ENCODE measurements around the gene NDUFS5. TPM values are rescaled to one million over a fixed set of nuclear protein-coding genes. Genes with fewer than 3 reads are reported as not detected.
A peak's percentile ranks its signal among the peaks of the same experiment; 100 is the strongest.
"Not testable (repeated sequence)": the region's sequence is repeated elsewhere in the genome, so short reads cannot be mapped to it uniquely, and the experiment has no call there.

NDUFS5 gene
- total RNA-seq, 1 experiment from 2014 or later: 701 TPM

DNA sequence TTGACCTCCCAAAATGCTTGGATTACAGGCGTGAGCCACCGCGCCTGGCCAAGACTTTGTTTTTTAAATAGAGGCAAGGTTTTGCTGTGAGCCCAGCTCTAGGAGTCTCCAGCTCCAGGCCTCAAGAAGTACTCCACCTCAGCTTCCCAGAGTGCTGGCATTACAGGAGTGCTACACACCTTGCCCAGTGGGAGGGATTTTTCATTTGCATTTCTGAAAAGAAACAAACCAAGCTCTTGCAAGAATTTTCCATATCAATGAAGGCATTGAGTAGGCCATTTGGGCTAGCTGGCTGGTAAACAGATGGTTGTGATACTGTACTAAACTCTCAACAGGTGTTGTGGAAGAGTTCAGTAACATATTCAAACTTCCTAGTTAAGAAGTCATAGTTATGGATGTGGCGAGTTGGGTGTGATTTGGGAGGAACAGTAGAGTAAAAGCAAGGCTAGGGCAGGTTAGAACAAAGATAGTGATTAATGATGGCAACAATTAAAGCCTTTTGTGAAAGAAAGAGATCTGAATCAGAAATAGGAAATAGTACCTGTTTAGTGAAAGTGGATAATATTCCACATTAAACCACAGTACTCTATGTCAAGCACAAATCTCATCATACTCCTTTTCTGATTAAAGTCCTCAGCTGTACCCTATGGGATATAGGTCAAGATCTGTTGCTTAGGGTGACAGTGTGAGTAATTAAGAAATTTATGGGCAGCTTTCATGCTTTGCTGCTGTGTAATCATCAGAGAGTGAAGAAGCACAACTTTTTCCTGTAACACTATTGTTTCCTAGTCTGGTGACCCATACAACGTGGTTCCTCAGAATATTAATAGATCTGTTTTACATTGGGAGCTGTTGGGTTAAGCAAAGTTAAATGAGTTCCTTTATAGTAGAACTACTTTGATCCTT is 24.4 kb upstream of the NDUFS5 start:
- H3K4me3 ChIP-seq: no peak overlapping the region
- no peaks in the 10 kb centered on the region for H3K27me3 ChIP-seq
- 0 out of 2 replicates have a peak, but pooled peaks cover 2% of the 10 kb centered on the region for H3K4me1 ChIP-seq
- H3K36me3 ChIP-seq: peaks cover 91% of the 10 kb centered on the region
- H3K9me3 ChIP-seq (replicated peaks): no peaks in the 10 kb centered on the region
- DNase-seq: no peak
- no peak overlapping the region for H3K27ac ChIP-seq

DNA sequence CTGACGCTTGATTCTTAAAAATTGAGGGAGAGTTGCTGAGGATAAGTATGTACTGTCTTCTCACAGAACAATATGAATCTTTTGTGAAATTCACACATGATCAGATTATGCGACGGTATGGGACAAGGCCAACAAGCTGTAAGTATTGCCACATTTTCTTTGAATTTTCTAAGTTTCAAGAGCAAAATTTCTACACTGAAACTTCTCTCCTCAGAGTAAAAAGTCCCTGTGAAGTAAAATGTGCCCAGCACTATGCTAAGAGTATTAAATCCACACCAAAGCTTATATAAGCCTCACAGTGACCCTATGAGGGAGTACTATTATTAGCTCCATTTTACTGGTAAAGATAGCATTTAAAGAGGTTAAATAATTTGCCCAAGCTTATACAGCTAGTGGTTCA is 22.9 kb upstream of the NDUFS5 start:
- no peaks in the 10 kb centered on the region for H3K9me3 ChIP-seq (replicated peaks)
- H3K27ac ChIP-seq: no peak overlapping the region
- H3K4me1 ChIP-seq: no peaks in the 10 kb centered on the region
- no peaks in the 10 kb centered on the region for H3K27me3 ChIP-seq
- H3K4me3 ChIP-seq: no peak overlapping the region
- DNase-seq: no peak
- H3K36me3 ChIP-seq: peaks cover 94% of the 10 kb centered on the region

DNA sequence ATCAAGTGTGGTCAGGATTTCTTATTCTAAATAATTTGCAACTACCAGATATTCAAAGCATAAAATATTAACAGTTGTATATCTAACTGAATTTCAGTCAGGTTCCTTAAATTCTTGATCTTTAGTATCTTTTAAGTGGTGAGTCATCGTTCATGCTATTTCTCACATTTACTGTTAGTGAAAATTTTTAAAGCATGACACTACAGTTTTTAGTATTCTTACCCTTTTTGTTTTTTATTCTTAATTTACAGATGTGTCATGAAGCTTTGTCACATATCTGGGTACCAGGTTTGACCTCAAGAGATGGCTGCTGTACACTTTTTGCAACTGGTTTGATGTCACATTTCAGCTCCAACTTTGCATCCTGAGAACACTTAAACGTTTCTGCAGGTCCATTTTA is 22.4 kb upstream of the NDUFS5 start:
- H3K4me3 ChIP-seq: no peak overlapping the region

DNA sequence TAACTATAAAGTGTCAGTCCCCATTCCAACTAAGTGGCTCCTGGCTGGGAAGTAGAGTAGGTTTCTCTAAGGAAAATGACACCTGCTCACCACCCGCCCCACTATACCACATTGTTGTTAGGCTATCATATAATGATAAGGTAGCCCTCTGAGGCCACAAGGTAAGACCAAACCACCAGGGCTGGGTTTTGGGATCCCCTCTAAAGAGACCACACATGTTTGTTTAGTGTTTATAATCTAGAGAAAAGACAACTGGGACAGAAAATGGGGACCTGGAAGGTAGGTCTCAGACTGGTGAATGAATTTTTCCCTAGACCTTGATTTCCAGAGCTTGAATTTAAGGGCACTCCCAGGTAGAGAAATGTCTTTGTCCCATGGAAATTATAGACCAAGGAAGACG is 19.9 kb upstream of the NDUFS5 start:
- H3K27me3 ChIP-seq: no peaks in the 10 kb centered on the region
- H3K36me3 ChIP-seq: peaks cover 80% of the 10 kb centered on the region
- H3K27ac ChIP-seq: no peak overlapping the region
- H3K9me3 ChIP-seq (replicated peaks): no peaks in the 10 kb centered on the region
- no peak overlapping the region for H3K4me3 ChIP-seq
- H3K4me1 ChIP-seq: no peaks in the 10 kb centered on the region
- no peak for DNase-seq

More for the DNA sequence above, 22.4 kb upstream of the NDUFS5 start:
- DNase-seq: no peak
- Histone ChIP-seq H3K4me1 (no peaks in the 10 kb centered on the region), H3K27ac (no peak overlapping the region), H3K27me3 (no peaks in the 10 kb centered on the region), H3K36me3 (peaks cover 94% of the 10 kb centered on the region), H3K9me3 (replicated peaks) (no peaks in the 10 kb centered on the region)

DNA sequence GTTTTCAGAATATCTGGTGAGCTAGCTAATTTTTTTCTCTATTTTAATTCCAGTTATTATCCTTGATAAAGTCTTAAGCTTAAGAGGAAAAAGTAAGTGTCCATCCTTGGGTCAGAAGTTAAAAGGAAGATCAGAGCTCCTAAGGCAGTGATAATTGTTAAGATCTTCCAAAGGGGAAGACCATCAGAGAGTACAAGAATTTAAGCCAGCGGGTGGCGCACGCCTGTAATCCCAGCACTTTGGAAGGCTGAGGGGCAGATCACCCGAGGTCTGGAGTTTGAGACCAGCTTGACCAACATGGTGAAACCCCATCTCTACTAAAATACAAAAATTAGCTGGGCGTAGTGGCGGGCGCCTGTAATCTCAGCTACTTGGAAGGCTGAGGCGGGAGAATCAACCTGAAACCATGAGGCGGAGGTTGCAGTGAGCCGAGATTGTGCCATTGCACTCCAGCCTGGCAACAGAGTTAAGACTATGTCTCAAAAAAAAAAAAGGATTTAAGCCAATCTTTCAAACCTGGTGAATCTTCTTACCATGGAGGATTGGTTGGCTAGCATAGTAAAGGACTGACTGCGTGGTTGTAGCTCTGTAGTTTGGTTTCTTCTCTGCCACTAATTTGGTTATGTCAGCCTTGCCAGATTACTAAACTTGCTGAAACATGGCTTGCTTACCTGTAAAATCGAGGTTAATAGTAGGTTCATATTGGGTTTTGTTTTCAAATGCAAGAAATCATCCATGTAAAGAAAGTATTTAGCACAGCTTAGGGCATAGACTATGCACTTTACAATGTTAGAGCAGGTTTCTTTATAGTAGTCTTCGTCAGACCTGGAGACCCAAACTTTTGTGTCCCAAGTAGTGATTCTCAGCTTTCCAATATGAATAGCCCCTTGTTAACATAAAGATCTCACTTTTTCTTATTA is 19.2 kb upstream of the NDUFS5 start:
- H3K4me3 ChIP-seq: no peak overlapping the region
- H3K9me3 ChIP-seq (replicated peaks): no peaks in the 10 kb centered on the region
- no peak for DNase-seq
- no peaks in the 10 kb centered on the region for H3K4me1 ChIP-seq
- H3K27ac ChIP-seq: no peak overlapping the region
- peaks cover 74% of the 10 kb centered on the region for H3K36me3 ChIP-seq
- no peaks in the 10 kb centered on the region for H3K27me3 ChIP-seq

DNA sequence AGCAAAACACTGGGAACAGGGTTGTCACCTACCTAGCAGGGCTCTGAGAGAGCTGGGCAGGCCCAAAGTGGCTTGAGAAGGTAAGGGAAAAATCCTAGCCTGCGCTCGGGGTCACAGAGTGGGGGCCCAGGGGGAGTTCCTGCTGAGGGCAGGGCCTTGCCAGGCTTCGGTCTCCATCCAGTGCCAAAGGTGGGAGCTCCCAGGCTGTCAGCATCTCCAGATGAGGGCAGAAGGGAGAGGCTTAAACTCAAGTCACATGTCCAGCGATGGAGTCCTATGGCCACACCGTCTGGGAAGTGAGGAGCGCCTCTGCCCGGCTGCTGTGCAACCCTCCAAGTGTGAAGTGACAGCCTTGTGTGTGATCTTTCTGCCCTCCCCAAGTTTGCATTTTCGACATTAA is 11.2 kb upstream of the NDUFS5 start:
- not testable (repeated sequence) for H3K4me3 ChIP-seq; DNase-seq; H3K9me3 ChIP-seq (replicated peaks); H3K27me3 ChIP-seq; H3K27ac ChIP-seq; H3K36me3 ChIP-seq; H3K4me1 ChIP-seq

DNA sequence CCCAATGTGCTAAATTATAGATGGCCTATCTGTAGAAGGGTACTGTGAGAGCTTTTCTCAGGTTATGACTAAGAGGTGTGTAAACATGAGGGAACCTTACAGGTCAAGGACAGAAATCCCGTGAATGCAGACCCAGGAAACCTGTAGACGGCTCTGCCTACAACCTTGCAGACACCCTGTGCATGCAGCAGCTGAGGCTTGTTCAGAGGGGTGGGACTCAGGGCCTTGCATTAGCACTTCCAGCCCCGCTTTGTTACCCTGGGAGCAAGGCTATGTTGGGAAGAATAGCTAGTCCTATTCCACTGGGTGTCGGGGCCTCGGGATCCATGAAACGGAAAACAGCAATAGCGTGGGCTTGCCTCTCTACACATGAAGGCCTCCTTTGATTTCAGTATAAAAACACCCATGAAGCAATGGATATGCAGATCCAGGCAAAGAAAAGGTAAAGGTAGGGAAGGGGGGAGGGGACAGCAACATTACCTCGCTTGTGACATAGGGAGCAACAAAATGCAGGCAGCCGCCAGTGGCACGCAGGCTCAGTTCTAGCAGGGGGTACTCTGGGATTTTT is 9.5 kb upstream of the NDUFS5 start:
- no peaks in the 10 kb centered on the region for H3K27me3 ChIP-seq
- no peak overlapping the region for H3K27ac ChIP-seq
- H3K9me3 ChIP-seq (replicated peaks): no peaks in the 10 kb centered on the region
- no peak overlapping the region for H3K4me3 ChIP-seq
- no peak for DNase-seq
- peaks cover 3% of the 10 kb centered on the region for H3K36me3 ChIP-seq
- H3K4me1 ChIP-seq: no peaks in the 10 kb centered on the region

DNA sequence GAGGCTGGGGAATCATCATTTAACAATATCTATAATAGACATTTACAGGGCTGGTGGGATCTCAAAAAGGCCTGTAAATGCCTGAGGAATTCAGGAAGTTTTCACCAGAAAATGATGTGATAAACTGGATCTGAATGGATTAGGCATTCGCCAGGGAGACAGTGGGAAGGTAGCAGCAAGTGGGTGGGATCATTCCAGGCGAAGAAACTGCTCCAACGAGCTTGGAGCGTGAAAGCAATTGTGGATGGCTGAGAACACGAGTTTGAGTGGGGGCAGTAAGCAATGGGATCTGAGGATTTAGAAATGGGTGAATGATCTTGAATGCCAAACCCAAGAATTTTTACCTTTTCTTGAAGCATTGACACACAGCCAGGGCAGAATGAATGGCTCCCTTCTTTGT is 8.9 kb upstream of the NDUFS5 start:
- Histone ChIP-seq H3K36me3 (no peaks in the 10 kb centered on the region), H3K4me3 (no peak overlapping the region), H3K27me3 (no peaks in the 10 kb centered on the region), H3K4me1 (no peaks in the 10 kb centered on the region), H3K27ac (no peak overlapping the region), H3K9me3 (replicated peaks) (no peaks in the 10 kb centered on the region)
- no peak for DNase-seq

DNA sequence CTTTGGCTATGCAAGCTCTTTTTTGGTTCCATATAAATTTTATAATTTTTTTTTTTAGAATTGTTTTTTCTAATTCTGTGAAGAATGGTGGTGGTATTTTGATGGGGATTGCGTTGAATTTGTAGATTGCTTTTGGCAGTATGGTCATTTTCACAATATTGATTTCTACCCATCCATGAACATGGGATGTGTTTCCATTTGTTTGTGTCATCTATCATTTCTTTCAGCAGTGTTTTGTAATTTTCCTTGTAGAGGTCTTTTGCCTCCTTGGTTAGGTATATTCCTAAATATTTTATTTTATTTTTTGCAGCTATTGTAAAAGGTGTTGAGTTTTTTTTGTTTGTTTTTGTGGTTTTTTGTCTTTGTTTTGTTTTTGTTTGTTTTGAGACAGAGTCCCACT is 5.7 kb upstream of the NDUFS5 start:
- H3K36me3 ChIP-seq; H3K27ac ChIP-seq; DNase-seq; H3K9me3 ChIP-seq (replicated peaks); H3K4me1 ChIP-seq; H3K27me3 ChIP-seq; H3K4me3 ChIP-seq: not testable (repeated sequence)

DNA sequence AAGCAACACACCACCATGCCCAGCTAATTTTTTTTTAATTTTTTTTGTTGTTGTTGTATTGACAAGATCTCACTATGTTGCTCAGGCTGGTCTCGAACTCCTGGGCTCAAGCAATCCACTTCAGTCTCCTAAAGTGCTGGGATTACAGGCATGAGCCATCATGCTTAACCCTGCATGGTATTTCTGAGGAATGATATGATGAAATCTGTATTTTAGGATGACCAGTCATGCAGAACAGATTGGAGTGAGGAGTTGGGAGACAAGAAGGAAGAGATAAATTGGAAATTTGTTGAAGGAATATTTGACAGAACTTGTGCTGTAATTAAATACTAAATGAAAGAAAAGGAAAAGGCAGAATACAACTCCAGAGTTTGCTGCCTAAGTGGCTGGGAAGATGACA is 4.7 kb upstream of the NDUFS5 start:
- Histone ChIP-seq H3K4me3 (no peak overlapping the region), H3K4me1 (peaks cover 2% of the 10 kb centered on the region; the same call in 1 of the 2 replicates), H3K9me3 (replicated peaks) (no peaks in the 10 kb centered on the region), H3K36me3 (no peaks in the 10 kb centered on the region), H3K27ac (no peak overlapping the region), H3K27me3 (no peaks in the 10 kb centered on the region)
- DNase-seq: no peak

DNA sequence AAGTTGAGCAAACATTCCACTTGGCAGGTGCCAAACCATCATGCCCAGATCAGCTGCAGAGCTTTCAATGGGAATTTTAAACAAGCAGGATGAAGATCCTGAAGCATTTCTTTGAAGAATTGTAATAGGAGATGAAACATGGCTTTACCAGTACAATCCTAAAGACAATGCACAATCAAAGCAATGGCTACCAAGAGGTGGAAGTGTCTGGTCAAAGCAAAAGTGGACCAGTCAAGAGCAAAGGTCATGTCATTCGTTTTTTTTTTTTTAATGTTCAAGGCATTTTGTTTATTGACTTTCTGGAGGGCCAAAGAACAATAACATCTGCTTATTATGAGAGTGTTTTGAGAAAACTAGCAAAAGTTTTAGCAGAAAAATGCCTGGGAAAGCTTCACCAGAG is 3.0 kb upstream of the NDUFS5 start:
- DNase-seq: no peak
- Histone ChIP-seq H3K9me3 (replicated peaks) (no peaks in the 10 kb centered on the region), H3K4me1 (peaks cover 2% of the 10 kb centered on the region; the same call in 1 of the 2 replicates), H3K36me3 (peaks cover 4% of the 10 kb centered on the region; the same call in 1 of the 2 replicates), H3K27me3 (no peaks in the 10 kb centered on the region), H3K4me3 (no peak overlapping the region), H3K27ac (no peak overlapping the region)

DNA sequence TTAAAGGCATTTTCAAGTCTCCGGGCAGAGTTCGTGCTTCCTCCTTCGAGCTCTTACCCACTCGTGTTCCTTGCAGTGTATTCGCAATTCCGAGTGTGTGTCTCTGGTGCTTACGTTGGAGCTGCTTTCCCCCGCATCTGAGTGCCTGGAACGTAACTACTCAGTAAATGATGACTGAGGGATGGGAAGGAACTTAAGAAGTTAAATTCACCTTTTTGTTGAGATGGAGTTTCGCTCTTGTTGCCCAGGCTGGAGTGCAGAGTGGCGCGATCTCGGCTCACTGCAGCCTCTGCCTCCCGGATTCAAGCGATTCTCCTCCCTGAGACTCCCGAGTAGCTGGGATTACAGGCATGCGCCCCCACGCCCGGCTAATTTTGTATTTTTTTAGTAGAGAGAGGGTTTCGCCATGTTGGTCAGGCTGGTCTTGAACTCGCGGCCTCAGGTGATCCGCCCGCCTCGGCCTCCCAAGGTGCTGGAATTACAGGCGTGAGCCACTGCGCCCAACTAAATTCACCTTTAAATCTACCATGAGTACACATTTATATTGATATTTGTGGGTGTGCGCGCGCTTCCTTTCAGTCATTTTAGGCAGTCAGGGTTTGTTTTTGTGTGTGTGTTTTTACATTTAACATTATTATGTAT is 837 bp downstream of the NDUFS5 start:
- peak overlapping the region; percentile 75 for H3K4me3 ChIP-seq
- peaks cover 2% of the 10 kb centered on the region; the same call in 1 of the 2 replicates for H3K4me1 ChIP-seq
- no peaks in the 10 kb centered on the region for H3K27me3 ChIP-seq
- H3K9me3 ChIP-seq (replicated peaks): no peaks in the 10 kb centered on the region
- no peak for DNase-seq
- peaks cover 37% of the 10 kb centered on the region for H3K36me3 ChIP-seq
- peak overlapping the region; percentile 77 for H3K27ac ChIP-seq

DNA sequence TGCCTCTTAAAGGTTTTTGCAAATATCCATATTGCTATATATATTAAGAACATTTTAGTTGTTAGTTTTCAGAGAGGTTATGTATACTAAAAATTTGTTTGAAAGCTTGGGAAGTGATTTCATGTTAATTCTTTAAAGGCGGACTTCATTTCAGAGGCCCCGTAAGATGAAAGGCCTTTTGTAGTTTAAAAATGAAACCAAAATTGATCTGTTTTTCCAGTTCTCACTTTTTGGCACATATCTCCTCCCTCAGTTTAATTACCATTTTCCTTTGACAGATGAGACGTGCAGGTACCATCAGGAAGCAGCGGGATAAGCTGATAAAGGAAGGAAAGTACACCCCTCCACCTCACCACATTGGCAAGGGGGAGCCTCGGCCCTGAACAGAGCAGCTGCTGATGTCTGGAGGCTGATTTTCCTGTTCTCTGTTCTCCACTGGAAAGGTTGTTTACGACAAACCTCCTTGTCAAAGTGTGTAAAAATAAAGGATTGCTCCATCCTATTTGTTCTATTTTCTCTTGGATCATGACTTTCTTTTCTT is 8.0 kb downstream of the NDUFS5 start:
- no peak overlapping the region for H3K27ac ChIP-seq
- H3K36me3 ChIP-seq: peaks cover 73% of the 10 kb centered on the region
- no peaks in the 10 kb centered on the region for H3K4me1 ChIP-seq
- H3K4me3 ChIP-seq: no peak overlapping the region
- no peaks in the 10 kb centered on the region for H3K9me3 ChIP-seq (replicated peaks)
- no peak for DNase-seq
- no peaks in the 10 kb centered on the region for H3K27me3 ChIP-seq

DNA sequence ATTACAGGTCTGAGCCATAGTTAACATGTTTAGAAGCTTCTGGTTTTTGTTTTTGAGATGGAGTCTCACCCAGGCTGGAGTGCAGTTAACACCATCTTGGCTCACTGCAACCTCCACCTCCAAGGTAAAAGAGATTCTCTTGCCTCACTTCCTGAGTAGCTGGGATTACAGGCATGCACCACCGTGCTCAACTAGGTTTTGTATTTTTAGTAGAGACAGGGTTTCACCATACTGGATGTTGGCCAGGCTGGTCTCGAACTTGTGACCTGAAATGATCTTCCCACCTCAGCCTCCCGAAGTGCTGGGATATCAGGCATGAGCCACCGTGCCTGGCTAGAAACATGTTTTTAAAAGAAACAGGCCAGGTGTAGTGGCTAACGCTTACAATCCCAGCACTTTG is 10.5 kb downstream of the NDUFS5 start:
- no peaks in the 10 kb centered on the region for H3K27me3 ChIP-seq
- H3K4me3 ChIP-seq: no peak overlapping the region
- peaks cover 54% of the 10 kb centered on the region for H3K36me3 ChIP-seq
- no peaks in the 10 kb centered on the region for H3K4me1 ChIP-seq
- no peak for DNase-seq
- no peaks in the 10 kb centered on the region for H3K9me3 ChIP-seq (replicated peaks)
- no peak overlapping the region for H3K27ac ChIP-seq

Data from SJCRH30 (cell line).